ENCODE results near the gene SMAD3.

DNA sequence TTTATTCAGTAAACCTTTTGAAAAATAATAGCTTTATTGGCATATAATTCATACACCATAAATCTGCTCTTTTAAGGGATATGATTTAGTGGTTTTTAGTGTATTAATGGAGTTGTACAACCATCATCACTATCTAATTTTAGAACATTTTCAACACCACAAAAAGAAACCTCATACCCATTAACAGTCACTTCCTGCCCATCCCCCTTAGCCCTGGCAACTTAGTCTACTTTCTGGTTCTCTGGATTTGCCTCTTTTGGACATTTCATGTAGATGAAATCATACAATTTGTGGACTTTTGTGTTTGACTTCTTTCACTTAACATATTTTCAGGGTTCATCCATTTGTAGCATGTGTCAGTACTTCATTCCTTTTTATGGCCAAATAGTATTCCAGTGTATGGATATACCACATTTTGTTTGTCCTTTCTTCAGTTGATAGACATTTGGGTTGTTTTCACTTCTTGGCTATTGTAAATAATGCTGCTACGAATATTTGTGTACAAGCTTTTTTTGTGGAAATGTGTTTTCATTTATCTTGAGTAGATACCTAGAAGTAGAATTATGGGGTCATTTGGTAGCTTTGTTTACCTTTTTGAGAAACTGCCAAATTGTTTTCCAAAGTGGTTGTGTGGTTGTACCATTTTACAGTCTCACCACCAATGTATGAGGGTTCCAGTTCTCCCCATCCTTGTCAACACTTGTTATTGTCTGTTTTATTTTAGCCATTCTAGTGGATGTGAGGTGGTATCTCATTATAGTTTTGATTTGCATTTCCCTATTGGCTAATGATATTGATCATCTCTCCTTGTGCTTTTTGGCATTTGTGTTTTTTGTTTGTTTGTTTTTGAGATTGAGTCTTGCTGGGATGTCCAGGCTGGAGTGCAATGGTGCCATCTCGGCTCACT, 45.8 kb downstream of the SMAD3 start:
- TF ChIP-seq CTCF (conservative IDR thresholded peaks at IDR 0.05): no peak
- no peak for TF ChIP-seq ZFX (IDR thresholded peaks at IDR 0.05)

All from C4-2B (cell line).